Stimulated activated CD8-positive, alpha-beta memory T cell treated with anti-CD3 and anti-CD28 coated beads, Interleukin-4, amount 100 ng/mL, for 24 hours (primary cell): ENCODE data around the gene SEMA3E.

Source experiments
- DNase-seq: peaks from one replicate; pipeline ENCODE4 v3.0.0-alpha.2; 2020; ENCODE audit warnings: low read depth

The SEMA3E gene

DNA sequence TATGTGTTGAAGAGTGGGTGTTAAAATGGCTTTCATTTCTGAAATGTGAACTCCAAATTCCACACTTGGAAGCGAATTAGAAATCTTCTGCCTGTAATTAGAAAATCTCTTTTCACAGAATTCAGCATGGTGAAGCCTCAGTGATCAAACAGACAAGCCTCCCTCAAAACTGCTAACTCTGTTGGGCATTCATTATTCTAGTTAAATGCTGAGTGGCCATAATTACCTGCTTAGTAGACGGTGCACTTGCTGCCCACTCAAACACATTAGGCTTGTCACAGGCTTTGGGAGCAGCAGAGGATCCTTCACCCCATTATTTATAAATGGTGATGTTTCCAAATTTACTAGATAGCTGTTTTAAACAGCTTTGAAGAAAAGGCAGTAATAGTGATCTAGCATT lies 309.0 kb downstream of the SEMA3E start:
- DNase-seq = no peak

GRCh38 chr7:83338277-83338950 lies 310.5 kb downstream of the SEMA3E start:
- no peak for DNase-seq

GRCh38 chr7:83337050-83337449 lies 311.9 kb downstream of the SEMA3E start:
- DNase-seq = no peak

DNA sequence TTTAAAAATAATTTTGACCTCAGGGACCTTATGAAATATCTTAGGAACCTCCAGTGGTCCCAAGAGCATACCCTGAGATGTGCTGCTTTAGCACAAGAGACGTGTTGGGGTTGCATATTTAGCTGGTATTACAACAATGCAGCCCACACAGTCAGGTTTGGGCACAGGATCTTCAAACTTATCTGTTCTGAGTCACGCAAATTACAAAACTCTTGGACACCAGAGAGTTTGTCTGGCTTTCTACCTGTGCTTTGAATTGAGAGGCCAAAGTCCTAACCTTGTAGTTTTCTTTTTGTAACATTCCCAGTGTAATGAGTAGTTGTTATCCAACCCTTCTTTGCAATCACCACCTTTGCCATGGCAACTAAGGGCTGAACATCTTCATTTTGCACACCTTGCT lies 322.7 kb downstream of the SEMA3E start:
- DNase-seq = no peak

DNA sequence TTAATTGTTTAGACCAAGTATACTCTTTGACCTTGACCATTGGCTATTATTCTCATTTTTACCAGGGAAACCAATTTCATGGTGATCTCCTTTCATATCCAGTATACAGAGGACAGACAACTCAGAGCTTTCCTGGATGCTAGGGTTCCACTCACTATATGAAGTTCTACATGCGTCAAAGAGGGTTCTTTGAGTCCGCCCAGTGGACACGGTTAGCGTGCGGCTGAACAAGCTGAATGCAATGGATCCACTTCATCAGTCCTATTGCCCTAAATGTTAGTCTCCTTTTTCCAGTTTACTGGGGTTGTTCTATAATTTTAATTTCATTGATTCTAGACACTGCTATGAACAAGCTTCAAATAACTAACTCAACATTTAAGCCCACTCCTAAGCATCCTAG lies 323.9 kb downstream of the SEMA3E start:
- no peak for DNase-seq

DNA sequence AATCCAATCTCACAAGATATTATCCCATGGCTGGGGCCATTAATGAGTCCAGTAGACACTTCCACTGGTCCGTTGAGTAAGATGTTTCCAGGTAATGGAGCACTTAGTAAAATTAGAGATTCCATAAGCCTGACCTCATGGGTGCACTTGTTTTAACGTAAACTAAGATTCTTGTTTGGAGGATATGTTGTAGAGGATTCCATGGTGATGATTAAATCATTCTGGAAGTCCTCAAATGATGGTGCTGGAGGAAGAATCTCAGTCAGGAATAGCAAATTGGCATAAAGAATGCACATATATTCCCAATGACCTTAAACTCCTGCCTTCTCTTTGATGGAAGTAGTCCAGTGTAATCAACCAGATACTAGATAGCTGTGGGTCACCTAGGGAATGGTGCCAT lies 324.3 kb downstream of the SEMA3E start:
- no peak for DNase-seq

DNA sequence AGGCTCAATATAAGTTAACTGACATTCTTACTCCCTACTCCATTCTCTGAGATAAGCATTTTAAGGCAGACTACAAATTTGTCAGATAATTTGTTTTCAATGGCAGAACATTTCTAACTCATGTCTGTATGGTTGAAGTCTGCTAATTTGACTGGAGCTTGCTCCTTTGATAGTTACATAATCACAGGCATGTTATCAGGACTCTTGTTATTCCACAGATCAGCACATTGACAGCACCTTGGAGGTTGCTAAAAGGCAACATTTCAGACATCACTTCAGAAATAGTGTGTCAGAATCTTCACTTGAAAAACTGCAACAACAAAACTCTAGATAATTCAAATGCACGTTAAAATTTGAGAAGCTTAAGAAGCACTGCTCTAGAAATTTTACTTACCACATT lies 327.9 kb downstream of the SEMA3E start:
- DNase-seq = no peak

DNA sequence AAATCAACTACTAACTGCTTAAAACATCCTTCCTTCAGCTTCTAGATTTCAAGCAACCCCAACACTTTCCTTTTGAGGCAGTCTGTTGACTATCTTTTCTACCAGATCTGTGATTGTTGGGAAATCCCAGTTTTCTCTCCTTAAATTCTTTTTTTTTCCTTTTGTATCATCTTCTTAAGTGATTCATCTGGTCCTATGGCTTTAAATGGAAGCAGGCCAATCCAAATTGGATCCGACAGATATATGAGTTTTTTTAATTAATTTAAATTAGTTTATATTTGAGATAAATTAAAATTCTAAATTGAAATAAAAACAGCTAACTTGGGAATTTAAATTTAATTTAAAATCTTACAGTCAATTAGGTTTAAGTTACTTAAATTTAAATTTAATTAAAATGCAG lies 335.0 kb downstream of the SEMA3E start:
- DNase-seq = no peak
